CD4-positive, alpha-beta T cell treated with Interleukin-15 for 1 hour (primary cell): Measurements from ENCODE around the gene EPS8L3.
"Not testable (repeated sequence)": the region's sequence is repeated elsewhere in the genome, so short reads cannot be mapped to it uniquely, and the experiment has no call there.

Experiments
- DNase-seq: peaks from one replicate; pipeline ENCODE4 v3.0.0-alpha.2; 2020

EPS8L3 gene

DNA sequence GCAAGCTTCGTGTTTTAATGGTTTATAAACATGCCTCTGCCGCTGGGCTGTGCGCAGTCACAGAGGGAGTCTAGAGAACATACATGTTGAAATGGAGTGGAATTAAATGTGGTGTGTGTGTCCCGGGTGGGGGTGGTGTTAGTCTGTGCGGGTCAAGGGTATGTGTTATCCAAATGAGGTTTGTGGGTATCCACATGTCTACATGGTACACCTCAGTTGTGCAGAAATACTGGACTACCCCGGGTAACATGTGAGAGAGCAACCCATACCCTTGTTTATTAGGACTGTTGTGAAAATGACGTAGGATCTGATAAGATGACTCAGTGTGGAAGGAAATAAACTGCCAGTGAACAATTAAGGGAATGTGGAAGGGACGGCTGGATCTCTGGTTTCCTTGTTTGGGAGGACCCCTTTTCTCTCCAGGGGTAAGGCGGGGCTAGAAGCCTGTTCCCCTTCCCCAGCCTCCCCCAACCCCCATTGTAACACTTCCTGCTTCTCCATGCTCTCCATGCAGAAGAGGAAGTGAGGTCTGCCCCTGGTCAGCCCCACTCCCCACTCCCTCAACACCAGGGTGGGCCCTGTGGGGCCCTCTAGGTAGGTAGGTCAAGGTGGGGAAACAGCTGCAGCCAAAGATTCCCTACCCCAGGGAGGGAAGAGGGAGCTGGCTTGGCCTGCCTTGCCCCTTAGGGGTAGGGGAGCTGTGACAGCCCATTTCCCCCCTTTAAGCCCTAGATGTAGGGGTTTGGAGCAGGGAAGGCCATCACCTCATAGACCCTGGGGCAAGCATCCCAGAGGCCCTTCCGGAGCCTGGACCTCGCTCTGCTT is 690 bp downstream of the EPS8L3 start:
- DNase-seq: peak; percentile 55

DNA sequence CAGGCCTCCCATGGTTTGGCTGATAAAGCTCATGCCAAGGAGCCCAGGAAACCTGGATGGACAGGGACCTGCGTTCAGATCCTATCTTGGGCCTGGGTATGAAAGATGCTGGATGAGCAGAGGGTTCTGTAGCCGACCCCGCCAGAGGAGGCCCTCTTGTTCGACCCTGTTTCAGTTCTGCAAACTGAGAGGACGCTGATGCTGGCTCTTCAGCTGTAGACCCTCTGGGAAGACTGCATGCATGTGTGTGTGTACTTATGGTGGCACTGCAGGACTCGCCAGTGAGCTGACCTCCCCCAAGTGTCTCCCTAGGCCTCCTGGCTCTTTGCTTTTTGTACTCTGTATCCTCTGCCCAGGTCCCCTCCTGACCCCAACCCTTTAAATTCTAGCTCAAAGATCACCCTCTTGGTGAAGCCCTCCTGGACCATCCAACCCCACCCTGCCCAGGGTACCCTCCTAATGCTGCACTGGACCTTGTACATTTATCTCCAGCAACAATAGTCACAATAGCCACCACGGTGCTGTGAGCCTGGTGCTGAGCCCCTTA is 1.6 kb downstream of the EPS8L3 start:
- DNase-seq: no peak

GRCh38 chr1:109761227-109762038 is 2.3 kb downstream of the EPS8L3 start:
- DNase-seq: no peak

GRCh38 chr1:109760581-109761226 is 3.0 kb downstream of the EPS8L3 start:
- no peak for DNase-seq

DNA sequence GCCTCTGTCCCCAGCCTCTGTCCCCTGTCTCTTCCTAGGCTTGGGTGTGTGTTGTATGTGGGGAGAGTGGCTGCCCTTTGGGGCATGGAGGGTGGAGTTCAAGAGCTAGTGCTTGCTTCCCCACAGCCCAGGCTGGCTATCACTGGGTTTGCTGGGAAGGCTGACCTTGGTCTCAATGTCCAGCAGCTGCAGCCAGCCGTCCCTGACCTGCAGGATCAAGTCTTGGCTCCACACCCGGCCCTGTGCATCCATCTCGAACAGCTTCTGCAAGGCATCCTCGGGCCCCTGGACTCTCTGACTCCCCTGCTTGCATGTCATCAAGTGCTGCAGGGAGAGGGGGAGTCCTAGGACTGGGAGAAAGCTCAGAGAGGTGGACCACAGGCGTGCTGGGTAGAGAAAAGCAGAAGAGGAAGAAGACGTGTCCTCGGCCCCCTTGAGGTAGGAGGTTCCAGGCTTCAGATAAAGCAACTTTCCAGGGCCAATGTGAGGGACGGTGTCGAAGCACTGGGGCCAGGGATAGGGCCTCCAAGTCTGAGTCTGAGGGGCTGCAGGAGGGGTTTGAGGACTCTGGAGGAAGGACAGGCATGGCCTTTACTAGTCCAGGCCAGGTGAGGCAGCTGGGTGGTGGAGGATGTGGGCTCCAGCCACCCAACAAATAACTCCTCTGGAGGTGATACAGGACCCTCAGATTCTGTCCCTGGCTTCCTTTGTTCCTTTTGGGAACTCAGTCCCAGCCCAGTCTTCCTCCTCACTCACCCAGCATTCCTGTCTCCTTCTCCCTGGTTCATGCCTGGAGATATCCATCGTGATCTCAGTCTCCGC is 4.0 kb downstream of the EPS8L3 start:
- no peak for DNase-seq

DNA sequence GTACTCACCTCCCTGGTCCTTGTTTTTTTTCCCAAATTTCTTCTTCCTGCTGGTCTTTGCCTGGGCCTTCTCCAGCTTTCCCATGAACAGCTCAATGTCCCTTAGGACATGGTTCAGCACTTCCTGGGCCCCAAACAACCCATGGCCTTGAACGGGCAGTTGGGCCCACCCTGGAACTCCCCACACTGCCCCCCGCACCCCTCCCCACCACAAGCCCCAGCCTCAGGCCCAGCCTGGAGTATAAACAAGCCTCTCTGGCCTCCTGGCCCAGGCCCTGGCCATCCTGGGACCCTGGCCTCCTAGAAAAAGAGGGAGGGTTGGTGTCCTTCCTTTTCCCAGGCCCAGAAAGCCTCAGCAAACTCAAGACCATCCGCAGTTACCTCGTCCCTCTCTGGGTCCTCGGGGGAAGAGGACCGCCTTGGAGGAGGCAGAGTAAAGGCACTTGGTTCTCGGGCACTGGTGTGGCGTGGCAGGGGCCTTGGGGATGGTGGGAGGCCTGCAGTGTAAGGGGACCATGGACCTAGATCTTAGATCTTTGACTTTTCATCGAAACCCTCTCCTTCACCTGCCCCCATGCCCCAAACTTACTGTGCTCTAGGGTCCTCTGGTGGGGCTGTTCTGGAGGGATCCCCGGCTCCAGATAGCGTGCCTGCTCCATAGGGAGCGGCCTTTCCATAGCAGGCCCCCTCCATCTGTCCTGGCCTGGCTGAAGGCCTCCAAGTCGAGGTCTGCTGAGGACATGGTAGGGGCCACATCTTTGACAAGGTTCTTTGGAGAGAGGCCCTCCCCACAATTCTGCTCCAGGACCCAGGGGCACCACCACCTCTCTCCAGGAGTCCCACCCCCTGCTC is 5.6 kb downstream of the EPS8L3 start:
- no peak for DNase-seq

- no peak for DNase-seq
Measured at GRCh38 chr1:109756848-109757521, 6.7 kb downstream of the EPS8L3 start.

GRCh38 chr1:109756325-109756724 is 7.4 kb downstream of the EPS8L3 start:
- DNase-seq: not testable (repeated sequence)

- no peak for DNase-seq
Measured at GRCh38 chr1:109754738-109755137, 9.0 kb downstream of the EPS8L3 start.

- no peak for DNase-seq
Measured at GRCh38 chr1:109751531-109752260, 12.0 kb downstream of the EPS8L3 start.

GRCh38 chr1:109750920-109751319 is 12.8 kb downstream of the EPS8L3 start:
- no peak for DNase-seq

- no peak for DNase-seq
Measured at GRCh38 chr1:109750241-109750882, 13.4 kb downstream of the EPS8L3 start.

GRCh38 chr1:109749221-109749620 is 14.5 kb downstream of the EPS8L3 start:
- no peak for DNase-seq

DNA sequence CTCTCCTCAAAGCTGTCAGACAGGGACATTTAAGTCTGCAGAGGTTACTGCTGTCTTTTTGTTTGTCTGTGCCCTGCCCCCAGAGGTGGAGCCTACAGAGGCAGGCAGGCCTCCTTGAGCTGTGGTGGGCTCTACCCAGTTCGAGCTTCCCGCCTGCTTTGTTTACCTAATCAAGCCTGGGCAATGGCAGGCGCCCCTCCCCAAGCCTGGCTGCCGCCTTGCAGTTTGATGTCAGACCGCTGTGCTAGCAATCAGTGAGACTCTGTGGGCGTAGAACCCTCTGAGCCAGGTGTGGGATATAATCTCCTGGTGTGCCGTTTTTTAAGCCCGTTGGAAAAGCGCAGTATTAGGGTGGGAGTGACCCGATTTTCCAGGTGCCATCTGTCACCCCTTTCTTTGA is 15.4 kb downstream of the EPS8L3 start:
- DNase-seq: not testable (repeated sequence)

GRCh38 chr1:109740615-109741373 is 22.9 kb downstream of the EPS8L3 start, which contains the start of gene GSTM3:
Gene GSTM3, minus strand, starts transcription at chr1:109741038. Its CDS starts 751 bp downstream, at chr1:109740287.
- no peak for DNase-seq

DNA sequence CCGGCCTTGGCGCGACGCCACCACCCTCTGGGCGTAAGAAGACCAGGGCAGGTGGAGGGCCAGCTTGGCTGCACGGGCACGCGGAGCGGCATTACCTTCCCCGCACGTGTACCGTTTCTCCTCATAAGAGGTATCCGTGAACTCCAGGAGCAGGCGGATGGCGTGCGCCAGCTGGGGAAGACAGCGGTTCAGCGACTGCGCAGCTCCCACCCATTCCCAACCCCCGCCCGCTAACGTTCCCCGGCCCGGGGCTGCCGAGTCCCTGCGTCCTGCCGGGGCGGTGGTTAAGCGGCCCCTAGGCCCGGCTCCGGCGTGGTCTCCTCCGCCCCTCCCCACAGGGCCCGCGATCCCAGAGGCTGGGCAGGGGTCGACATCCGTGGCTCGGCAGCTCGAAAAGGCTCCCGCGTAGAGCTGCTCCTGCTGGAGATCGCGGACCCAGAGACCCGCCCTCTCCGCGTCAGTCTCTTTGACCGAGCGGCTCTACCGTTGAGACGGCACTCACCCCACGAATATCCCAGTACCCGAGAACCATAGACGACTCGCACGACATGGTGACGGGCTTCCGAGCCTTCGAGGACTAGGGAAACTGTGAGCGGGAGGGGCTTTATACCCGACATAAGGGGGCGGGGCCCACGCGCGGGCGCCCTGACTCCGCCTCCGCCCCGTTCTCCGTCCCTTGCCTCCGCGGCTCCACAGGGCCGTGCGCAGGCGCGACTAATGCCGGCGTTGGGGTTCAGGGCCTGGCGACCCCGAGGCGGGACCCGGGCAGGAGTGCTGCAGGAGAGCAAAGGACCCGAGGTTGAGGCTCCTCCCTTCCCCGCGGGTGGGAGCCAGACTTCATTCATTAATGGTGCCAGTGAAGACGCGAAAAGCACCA is 23.7 kb downstream of the EPS8L3 start:
- DNase-seq: peak; percentile 87

- DNase-seq: no peak
Measured at GRCh38 chr1:109733236-109733870, 30.4 kb downstream of the EPS8L3 start.
